H9 (cell line): ENCODE measurements around the gene SH3GL3. TPM values are rescaled to one million over a fixed set of nuclear protein-coding genes. Genes with fewer than 3 reads are reported as not detected.

Source experiments
- DNase-seq: peaks from one replicate; pipeline ENCODE4 v3.0.0-alpha.2; 2017
- H2AFZ ChIP-seq: one replicate; pipeline ENCODE4 v1.6.1; 2013; ENCODE audit warnings: mild to moderate bottlenecking, low read length, control low read depth, moderate library complexity
- H2AK5ac ChIP-seq: 2 replicates; pipeline ENCODE4 v1.6.1; 2013; ENCODE audit warnings: low read length, control low read depth, mixed read lengths; ENCODE audit not compliant: insufficient read length
- H2BK120ac ChIP-seq: one replicate; pipeline ENCODE4 v1.6.1; 2013; ENCODE audit warnings: low read depth, mild to moderate bottlenecking, low read length, control low read depth, inconsistent platforms; ENCODE audit not compliant: poor library complexity, severe bottlenecking
- H2BK12ac ChIP-seq: 2 replicates; pipeline ENCODE4 v1.6.1; 2013; ENCODE audit warnings: low read length, control low read depth, mixed read lengths, low read depth; ENCODE audit not compliant: insufficient read length
- H2BK15ac ChIP-seq: 2 replicates; pipeline ENCODE4 v1.6.1; 2013; ENCODE audit warnings: low read depth, low read length, control low read depth
- H2BK20ac ChIP-seq: one replicate; pipeline ENCODE4 v1.6.1; 2013; ENCODE audit warnings: low read depth, mild to moderate bottlenecking, low read length, control low read depth, inconsistent platforms; ENCODE audit not compliant: poor library complexity, severe bottlenecking
- H2BK5ac ChIP-seq: 2 replicates; pipeline ENCODE4 v1.6.1; 2013; ENCODE audit warnings: low read length, control low read depth, mixed read lengths; ENCODE audit not compliant: insufficient read length
- H3K14ac ChIP-seq: 2 replicates; pipeline ENCODE4 v1.6.1; 2013; ENCODE audit warnings: low read length, control low read depth; ENCODE audit not compliant: insufficient read depth
- H3K18ac ChIP-seq: 2 replicates; pipeline ENCODE4 v1.6.1; 2013; ENCODE audit warnings: low read depth, mild to moderate bottlenecking, mixed read lengths, low read length, control low read depth; ENCODE audit not compliant: insufficient read length
- H3K23ac ChIP-seq: 2 replicates; pipeline ENCODE4 v1.6.1; 2013; ENCODE audit warnings: low read length, control low read depth, mixed read lengths, low read depth; ENCODE audit not compliant: insufficient read length
- H3K23me2 ChIP-seq: 2 replicates; pipeline ENCODE4 v1.6.1; 2013; ENCODE audit warnings: low read depth, mild to moderate bottlenecking, mixed read lengths, low read length, control low read depth; ENCODE audit not compliant: insufficient read length, poor library complexity, severe bottlenecking
- H3K27ac ChIP-seq: 2 replicates; pipeline ENCODE4 v1.5.1; 2013; ENCODE audit warnings: low read length, control low read depth, mixed read lengths, low read depth; ENCODE audit not compliant: insufficient read length
- H3K27me3 ChIP-seq: 2 replicates; pipeline ENCODE4 v1.6.1; 2013; ENCODE audit warnings: low read length, control low read depth, inconsistent platforms; ENCODE audit not compliant: insufficient read depth
- H3K4ac ChIP-seq: 2 replicates; pipeline ENCODE4 v1.6.1; 2013; ENCODE audit warnings: low read depth, mild to moderate bottlenecking, control low read depth, inconsistent platforms, low read length, moderate library complexity
- H3K4me1 ChIP-seq: 2 replicates; pipeline ENCODE4 v1.6.1; 2013; ENCODE audit warnings: low read length, control low read depth, inconsistent platforms; ENCODE audit not compliant: insufficient read depth
- H3K4me2 ChIP-seq: 2 replicates; pipeline ENCODE4 v1.6.1; 2013; ENCODE audit warnings: low read length, control low read depth, mixed read lengths; ENCODE audit not compliant: insufficient read length, insufficient read depth
- H3K56ac ChIP-seq: 2 replicates; pipeline ENCODE4 v1.6.1; 2013; ENCODE audit warnings: low read depth, mild to moderate bottlenecking, mixed read lengths, low read length, control low read depth; ENCODE audit not compliant: insufficient read length
- H3K79me1 ChIP-seq: 2 replicates; pipeline ENCODE4 v1.6.1; 2013; ENCODE audit warnings: low read depth, mild to moderate bottlenecking, moderate library complexity, low read length, control low read depth, inconsistent platforms; ENCODE audit not compliant: insufficient read depth, poor library complexity, severe bottlenecking
- H3K79me2 ChIP-seq: 2 replicates; pipeline ENCODE4 v1.6.1; 2013; ENCODE audit warnings: low read length, control low read depth, inconsistent platforms; ENCODE audit not compliant: insufficient read depth
- H3K9ac ChIP-seq: 2 replicates; pipeline ENCODE4 v1.6.1; 2013; ENCODE audit warnings: low read length, control low read depth, mixed read lengths; ENCODE audit not compliant: insufficient read length; ENCODE audit errors: extremely low read depth
- H3K9me3 ChIP-seq: one replicate; pipeline ENCODE4 v1.6.1; 2013; ENCODE audit warnings: low read depth, low read length, inconsistent platforms; ENCODE audit not compliant: control insufficient read depth
- H3T11ph ChIP-seq: one replicate; pipeline ENCODE4 v1.6.1; 2013; ENCODE audit warnings: mild to moderate bottlenecking, low read length, control low read depth, inconsistent platforms
- H4K20me1 ChIP-seq: one replicate; pipeline ENCODE4 v1.6.1; 2013; ENCODE audit not compliant: control insufficient read depth, insufficient read length, insufficient read depth
- H4K5ac ChIP-seq: 2 replicates; pipeline ENCODE4 v1.6.1; 2013; ENCODE audit warnings: low read depth, mild to moderate bottlenecking, mixed read lengths, low read length, control low read depth; ENCODE audit not compliant: insufficient read length
- H4K8ac ChIP-seq: replicated peaks from 2 replicates; pipeline ENCODE4 v1.6.1; 2013; ENCODE audit warnings: low read length, control low read depth, mixed read lengths, low read depth; ENCODE audit not compliant: insufficient read length
- H4K91ac ChIP-seq: 2 replicates; pipeline ENCODE4 v1.6.1; 2013; ENCODE audit warnings: low read depth, mild to moderate bottlenecking, moderate library complexity, mixed read lengths, low read length, control low read depth; ENCODE audit not compliant: insufficient read length
- H3K27ac Mint-ChIP-seq, 3 experiments: 2 replicates in 2 of 3; 3 replicates in 1 of 3; pipeline ENCODE4 v1.8.0; 2020 to 2021; ENCODE audit warnings: mixed read lengths in 3 of 3, mild to moderate bottlenecking in 1 of 3, moderate library complexity in 1 of 3
- H3K27me3 Mint-ChIP-seq: 2 replicates; pipeline ENCODE4 v1.8.0; 2021; ENCODE audit warnings: low read depth, mild to moderate bottlenecking, moderate library complexity, mixed read lengths
- H3K36me3 Mint-ChIP-seq, 3 experiments: 2 replicates in 2 of 3; 3 replicates in 1 of 3; pipeline ENCODE4 v1.8.0; 2020 to 2021; ENCODE audit warnings: low read depth in 3 of 3, mixed read lengths in 3 of 3; ENCODE audit not compliant: insufficient read depth in 1 of 3
- H3K4me1 Mint-ChIP-seq, 2 experiments: 2 replicates each; pipeline ENCODE4 v1.8.0; 2020; ENCODE audit warnings: mixed read lengths in 2 of 2
- H3K4me3 Mint-ChIP-seq, 2 experiments: 2 replicates in 1 of 2; 3 replicates in 1 of 2; pipeline ENCODE4 v1.8.0; 2020 to 2021; ENCODE audit warnings: mild to moderate bottlenecking in 2 of 2, mixed read lengths in 2 of 2, moderate library complexity in 1 of 2
- H3K9me3 Mint-ChIP-seq, 2 experiments: 2 replicates in 1 of 2; 3 replicates in 1 of 2; pipeline ENCODE4 v1.8.0; 2020; ENCODE audit warnings: mild to moderate bottlenecking in 2 of 2, mixed read lengths in 2 of 2, moderate library complexity in 1 of 2
- WGBS: extraction: QIAGEN DNeasy Blood & Tissue Kit; methylation state at CpG from one replicate; pipeline ENCODE4 v1.1.7; 2013; ENCODE audit warnings: missing lambda C conversion rate, low lambda C conversion rate, mixed read lengths; ENCODE audit not compliant: insufficient read length; ENCODE audit errors: extremely low coverage; 5-methylcytosine and 5-hydroxymethylcytosine counted together
- total RNA-seq: library from RNA; stranded (reverse); gene quantifications from 2 replicates; pipeline ENCODE4 v1.2.1, GENCODE V29; 2021
- TF ChIP-seq, protein P1 (sequence below): fragments of 200-600 bp; sonication (generic); conservative IDR thresholded peaks from 3 replicates; pipeline ENCODE4 v1.8.0; 2021; ENCODE audit warnings: antibody characterized with exemption, mild to moderate bottlenecking

Gene SH3GL3
- total RNA-seq, 1 experiment from 2014 or later = 11.2 TPM

DNA sequence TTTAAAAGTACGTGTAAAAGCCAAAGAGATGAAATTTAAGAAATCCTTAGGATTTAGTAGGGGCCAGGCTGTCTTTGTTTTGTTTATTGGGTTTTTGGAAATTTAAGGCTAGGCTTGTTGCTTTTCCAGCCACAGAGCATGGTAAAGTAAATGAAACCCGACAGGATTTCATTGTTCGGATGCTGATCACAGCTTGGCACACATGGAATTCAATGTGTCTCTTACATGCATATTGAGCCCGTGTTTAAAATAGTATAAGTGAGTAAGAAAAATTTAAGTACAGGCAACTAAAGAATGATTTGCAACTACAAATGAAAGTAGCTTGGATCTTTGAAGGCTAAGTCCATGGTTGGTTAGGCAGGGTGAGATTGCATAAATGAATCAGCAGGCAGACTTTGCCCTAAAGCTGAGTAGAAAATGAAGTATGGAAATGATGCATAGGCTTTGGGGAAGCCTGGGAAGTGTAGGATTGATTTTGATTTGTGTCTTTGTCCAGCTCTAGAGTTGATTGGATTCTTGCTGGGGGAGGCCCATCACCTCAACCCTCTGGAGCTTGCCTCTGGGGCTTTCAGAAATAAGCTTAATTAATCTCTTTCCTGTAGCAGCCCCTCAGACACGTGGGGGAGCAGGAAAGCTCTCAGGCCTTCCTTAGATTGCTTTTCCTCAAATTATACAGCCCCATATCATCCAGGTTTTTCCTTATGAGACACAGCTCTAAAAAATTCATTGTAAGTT lies 138.6 kb downstream of the SH3GL3 start:
- Histone ChIP-seq H3K9me3 (no peaks in the 10 kb centered on the region), H3K4ac (no peak overlapping the region), H4K20me1 (no peaks in the 10 kb centered on the region), H2BK5ac (no peak overlapping the region), H2BK12ac (no peak overlapping the region), H3K23me2 (no peaks in the 10 kb centered on the region), H3K27me3 (no peaks in the 10 kb centered on the region), H3T11ph (no peak overlapping the region), H3K79me1 (no peaks in the 10 kb centered on the region), H3K79me2 (no peaks in the 10 kb centered on the region), H3K23ac (no peak overlapping the region), H4K8ac (no peak overlapping the region), H2AFZ (no peak overlapping the region), H3K14ac (no peak overlapping the region), H3K4me1 (no peaks in the 10 kb centered on the region), H2BK120ac (no peak overlapping the region), H4K5ac (no peak overlapping the region), H3K9ac (no peak overlapping the region), H4K91ac (no peak overlapping the region), H3K27ac (no peak overlapping the region), H2AK5ac (no peak overlapping the region), H2BK15ac (no peak overlapping the region), H3K18ac (no peak overlapping the region), H3K4me2 (no peak overlapping the region), H2BK20ac (no peak overlapping the region), H3K56ac (no peak overlapping the region)
- no peaks in the 10 kb centered on the region for H3K27me3 Mint-ChIP-seq
- H3K36me3 Mint-ChIP-seq = no peaks in the 10 kb centered on the region
- H3K4me3 Mint-ChIP-seq = no peak overlapping the region
- TF ChIP-seq, protein P1, sequence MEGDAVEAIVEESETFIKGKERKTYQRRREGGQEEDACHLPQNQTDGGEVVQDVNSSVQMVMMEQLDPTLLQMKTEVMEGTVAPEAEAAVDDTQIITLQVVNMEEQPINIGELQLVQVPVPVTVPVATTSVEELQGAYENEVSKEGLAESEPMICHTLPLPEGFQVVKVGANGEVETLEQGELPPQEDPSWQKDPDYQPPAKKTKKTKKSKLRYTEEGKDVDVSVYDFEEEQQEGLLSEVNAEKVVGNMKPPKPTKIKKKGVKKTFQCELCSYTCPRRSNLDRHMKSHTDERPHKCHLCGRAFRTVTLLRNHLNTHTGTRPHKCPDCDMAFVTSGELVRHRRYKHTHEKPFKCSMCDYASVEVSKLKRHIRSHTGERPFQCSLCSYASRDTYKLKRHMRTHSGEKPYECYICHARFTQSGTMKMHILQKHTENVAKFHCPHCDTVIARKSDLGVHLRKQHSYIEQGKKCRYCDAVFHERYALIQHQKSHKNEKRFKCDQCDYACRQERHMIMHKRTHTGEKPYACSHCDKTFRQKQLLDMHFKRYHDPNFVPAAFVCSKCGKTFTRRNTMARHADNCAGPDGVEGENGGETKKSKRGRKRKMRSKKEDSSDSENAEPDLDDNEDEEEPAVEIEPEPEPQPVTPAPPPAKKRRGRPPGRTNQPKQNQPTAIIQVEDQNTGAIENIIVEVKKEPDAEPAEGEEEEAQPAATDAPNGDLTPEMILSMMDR = no peak
- H3K9me3 Mint-ChIP-seq = no peaks in the 10 kb centered on the region
- no CpG with 5 or more reads among the region's 5 CpGs for WGBS
- no peak for DNase-seq
- peaks cover 0 to 10% of the 10 kb centered on the region in 2 experiments; a peak in 2 of 4 replicates for H3K4me1 Mint-ChIP-seq
- H3K27ac Mint-ChIP-seq = no peak overlapping the region
